Measurements from ENCODE around the gene CDH18. TPM values are rescaled to one million over a fixed set of nuclear protein-coding genes. Genes with fewer than 3 reads are reported as not detected.

Gene CDH18
- total RNA-seq, 4 donors from 2014 or later: 2.1 TPM; not detected in 3

DNA sequence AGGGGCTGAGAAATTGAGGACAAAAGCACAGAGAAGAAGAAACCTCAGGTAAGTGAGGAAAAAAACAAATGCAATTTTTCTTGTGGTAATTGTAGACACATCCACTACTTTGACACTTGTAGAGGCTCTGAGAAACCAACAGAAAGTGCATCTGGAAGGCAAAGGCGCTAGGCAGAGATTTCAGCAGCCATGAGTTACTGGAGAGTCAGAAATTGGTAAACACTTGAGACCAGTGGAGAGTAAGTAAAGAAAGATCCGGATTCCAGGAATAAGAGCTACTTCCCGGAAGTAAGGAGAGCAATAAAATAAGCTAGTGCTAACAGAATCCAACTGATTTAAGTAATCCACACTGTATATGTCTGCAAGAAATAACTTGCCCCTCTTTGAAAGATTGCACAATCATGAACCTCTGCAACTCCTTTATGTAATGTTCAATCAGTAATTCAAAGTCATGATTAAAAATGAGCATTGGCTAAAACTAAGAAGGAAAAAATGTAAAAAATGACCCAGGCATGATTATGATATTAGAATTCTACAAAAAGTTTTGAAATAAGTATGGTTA lies 382.1 kb downstream of the CDH18 start:
- DNase-seq: no peak
- TF ChIP-seq POLR2A (IDR thresholded peaks at IDR 0.05): no peak
- no peak for TF ChIP-seq CTCF (IDR thresholded peaks at IDR 0.05)
- H3K27me3 ChIP-seq: no peaks in the 10 kb centered on the region
- no peak overlapping the region for H3K4me3 ChIP-seq
- H3K4me1 ChIP-seq: no peaks in the 10 kb centered on the region
- H3K36me3 ChIP-seq: no peaks in the 10 kb centered on the region
- intact Hi-C loops (cut with DNase I; ENCODE audit: low total_unique reads): no loop called here
- no peak overlapping the region for H3K27ac ChIP-seq
- no peaks in the 10 kb centered on the region for H3K9me3 ChIP-seq

- no peaks in the 10 kb centered on the region for H3K9me3 ChIP-seq
- no peaks in the 10 kb centered on the region for H3K4me1 ChIP-seq
- DNase-seq: no peak
- no peak for TF ChIP-seq POLR2A (IDR thresholded peaks at IDR 0.05)
- TF ChIP-seq CTCF (IDR thresholded peaks at IDR 0.05): no peak
- H3K36me3 ChIP-seq: no peaks in the 10 kb centered on the region
- H3K27me3 ChIP-seq: no peaks in the 10 kb centered on the region
- intact Hi-C loops (cut with DNase I; ENCODE audit: low total_unique reads): no loop called here
- no peak overlapping the region for H3K27ac ChIP-seq
- H3K4me3 ChIP-seq: no peak overlapping the region
These were observed 403.9 kb downstream of the CDH18 start for GRCh38 chr5:19584131-19584530.

- Histone ChIP-seq H3K4me1 (no peaks in the 10 kb centered on the region), H3K36me3 (no peaks in the 10 kb centered on the region), H3K9me3 (no peaks in the 10 kb centered on the region), H3K4me3 (no peak overlapping the region), H3K27me3 (no peaks in the 10 kb centered on the region), H3K27ac (no peak overlapping the region)
- intact Hi-C loops (cut with DNase I; ENCODE audit: low total_unique reads): no loop called here
- TF ChIP-seq CTCF (IDR thresholded peaks at IDR 0.05) (no peak), POLR2A (IDR thresholded peaks at IDR 0.05) (no peak)
- DNase-seq: no peak
These were observed 410.1 kb downstream of the CDH18 start for GRCh38 chr5:19577882-19578281.

DNA sequence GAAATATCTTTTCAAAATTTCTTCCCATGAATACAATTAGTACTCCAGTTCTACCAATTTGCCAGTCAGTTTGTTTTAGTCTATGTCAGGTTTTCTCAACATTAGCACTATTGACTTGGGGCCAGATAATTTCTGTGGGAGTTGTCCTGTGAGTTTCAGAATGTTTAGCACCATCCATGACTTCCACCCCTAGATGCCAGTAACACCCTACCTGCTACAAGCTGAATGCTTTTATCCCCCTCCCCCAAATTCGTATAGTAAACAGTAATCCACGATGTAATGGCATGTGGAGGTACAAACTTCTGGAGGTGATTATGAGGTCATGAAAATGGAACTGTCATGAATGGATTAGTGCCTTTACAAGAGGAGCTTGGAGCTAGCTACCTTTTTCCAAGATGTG lies 420.0 kb downstream of the CDH18 start:
- TF ChIP-seq CTCF (IDR thresholded peaks at IDR 0.05) (no peak), POLR2A (IDR thresholded peaks at IDR 0.05) (no peak)
- Histone ChIP-seq H3K27ac (no peak overlapping the region), H3K27me3 (no peaks in the 10 kb centered on the region), H3K4me3 (no peak overlapping the region), H3K4me1 (no peaks in the 10 kb centered on the region), H3K9me3 (no peaks in the 10 kb centered on the region), H3K36me3 (no peaks in the 10 kb centered on the region)
- no peak for DNase-seq
- intact Hi-C loops (cut with DNase I; ENCODE audit: low total_unique reads): no loop called here

GRCh38 chr5:19565466-19565865 lies 422.5 kb downstream of the CDH18 start:
- H3K27me3 ChIP-seq: no peaks in the 10 kb centered on the region
- intact Hi-C loops (cut with DNase I; ENCODE audit: low total_unique reads): no loop called here
- no peaks in the 10 kb centered on the region for H3K4me1 ChIP-seq
- no peak for DNase-seq
- H3K36me3 ChIP-seq: no peaks in the 10 kb centered on the region
- TF ChIP-seq CTCF (IDR thresholded peaks at IDR 0.05): no peak
- TF ChIP-seq POLR2A (IDR thresholded peaks at IDR 0.05): no peak
- H3K4me3 ChIP-seq: no peak overlapping the region
- H3K27ac ChIP-seq: no peak overlapping the region
- H3K9me3 ChIP-seq: no peaks in the 10 kb centered on the region

Measured in uterus (tissue), 4 donors.